Measurements from ENCODE around the gene CHID1. TPM values are rescaled to one million over a fixed set of nuclear protein-coding genes. Genes with fewer than 3 reads are reported as not detected.

CHID1 gene
- total and polyA plus RNA-seq, 2 of the 8 experiments (the other 6 are each of a cell fraction or from before 2014, with no cell fraction given) = 81.2 to 88.5 TPM

DNA sequence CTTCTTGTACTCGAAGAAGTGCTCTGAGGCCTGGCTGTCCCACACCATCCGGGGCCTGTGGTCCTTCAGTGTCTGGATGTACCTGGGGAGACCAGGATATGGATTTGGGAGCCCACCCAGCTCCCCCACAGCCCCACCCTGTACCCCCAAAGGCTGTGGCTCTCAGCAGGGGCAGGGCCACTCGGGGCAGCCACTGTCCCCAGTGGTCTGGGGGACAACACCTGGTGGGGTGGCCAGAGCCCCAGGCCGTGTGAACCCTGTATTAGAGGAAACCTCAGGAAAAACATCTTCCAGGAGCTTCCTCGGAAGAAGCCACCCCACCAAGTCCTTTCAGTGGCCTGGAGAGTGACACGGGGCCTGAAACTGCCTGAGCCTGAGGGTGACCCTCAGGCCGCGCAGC lies 40.2 kb downstream of the CHID1 start (continued):
- TF ChIP-seq, protein P1, sequence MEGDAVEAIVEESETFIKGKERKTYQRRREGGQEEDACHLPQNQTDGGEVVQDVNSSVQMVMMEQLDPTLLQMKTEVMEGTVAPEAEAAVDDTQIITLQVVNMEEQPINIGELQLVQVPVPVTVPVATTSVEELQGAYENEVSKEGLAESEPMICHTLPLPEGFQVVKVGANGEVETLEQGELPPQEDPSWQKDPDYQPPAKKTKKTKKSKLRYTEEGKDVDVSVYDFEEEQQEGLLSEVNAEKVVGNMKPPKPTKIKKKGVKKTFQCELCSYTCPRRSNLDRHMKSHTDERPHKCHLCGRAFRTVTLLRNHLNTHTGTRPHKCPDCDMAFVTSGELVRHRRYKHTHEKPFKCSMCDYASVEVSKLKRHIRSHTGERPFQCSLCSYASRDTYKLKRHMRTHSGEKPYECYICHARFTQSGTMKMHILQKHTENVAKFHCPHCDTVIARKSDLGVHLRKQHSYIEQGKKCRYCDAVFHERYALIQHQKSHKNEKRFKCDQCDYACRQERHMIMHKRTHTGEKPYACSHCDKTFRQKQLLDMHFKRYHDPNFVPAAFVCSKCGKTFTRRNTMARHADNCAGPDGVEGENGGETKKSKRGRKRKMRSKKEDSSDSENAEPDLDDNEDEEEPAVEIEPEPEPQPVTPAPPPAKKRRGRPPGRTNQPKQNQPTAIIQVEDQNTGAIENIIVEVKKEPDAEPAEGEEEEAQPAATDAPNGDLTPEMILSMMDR (IDR thresholded peaks at IDR 0.05; ENCODE audit: control extremely low read depth in 1 of 3, insufficient read depth in 1 of 3, low read depth in 1 of 3, low read length in 3 of 3) = no peak
- TF ChIP-seq JUN (IDR thresholded peaks at IDR 0.05; ENCODE audit: low read depth, low read length) = no peak
